Spleen (tissue), 7 donors: ENCODE data around the gene HECW1.

ENCODE experiments used
- CTCF ChIP-seq, 11 experiments: fragments of 200-600 bp in 7 of 11; fragments of 450-650 bp in 4 of 11; sonication (generic) in 4 of 11; IDR thresholded peaks in 8 of 11; conservative IDR thresholded peaks in 3 of 11; 1 replicate in 7 of 11; 2 replicates in 4 of 11; pipeline versions ENCODE4 v1.4.0 to v1.8.0; 2016 to 2021; ENCODE audit warnings: antibody characterized with exemption in 11 of 11, inconsistent platforms in 4 of 11, mild to moderate bottlenecking in 1 of 11
- POLR2A ChIP-seq, 3 donors: fragments of 450-650 bp; IDR thresholded peaks; one replicate each; pipeline ENCODE4 v1.5.1; 2017; ENCODE audit warnings: antibody characterized with exemption in 3 of 3, mild to moderate bottlenecking in 1 of 3
- POLR2AphosphoS5 ChIP-seq, 3 donors: sonication (generic); formaldehyde crosslinking; IDR thresholded peaks; one replicate each; pipeline ENCODE4 v1.5.1; 2017; ENCODE audit warnings: antibody characterized with exemption in 3 of 3
- donor health status: DM: no; HTN: no; CAD: no; lungs with moderate emphysema.
- donor health status: DM: no; HTN: no; CAD: no.
- donor health status: DM: no; HTN: no; CAD: no.

GRCh38 chr7:43212921-43213320 lies 100.5 kb downstream of the HECW1 start:
- no peak for TF ChIP-seq CTCF (IDR thresholded peaks at IDR 0.05 in 8 of 11, conservative IDR thresholded peaks at IDR 0.05 in 3 of 11)
- TF ChIP-seq POLR2A (IDR thresholded peaks at IDR 0.05) = no peak
- TF ChIP-seq POLR2AphosphoS5 (IDR thresholded peaks at IDR 0.05) = no peak
